DND-41 (cell line): ENCODE results near the gene MYH7.

Experiments used
- CTCF ChIP-seq: IDR thresholded peaks from 2 replicates; pipeline ENCODE4 v1.5.1; 2012; ENCODE audit warnings: borderline replicate concordance, low read length, moderate library complexity, mild to moderate bottlenecking; ENCODE audit not compliant: poor library complexity, severe bottlenecking; ENCODE audit errors: extremely low read depth
- EZH2 ChIP-seq: IDR thresholded peaks from 3 replicates; pipeline ENCODE4 v1.6.1; 2012; ENCODE audit warnings: borderline replicate concordance, low read depth, mild to moderate bottlenecking, moderate library complexity, low read length, inconsistent platforms; ENCODE audit not compliant: severe bottlenecking

GRCh38 chr14:23450379-23450778 lies 14.9 kb upstream of the MYH7 start:
- TF ChIP-seq CTCF (no peak), EZH2 (no peak)
